ENCODE data around the gene LRRC4B. TPM values are rescaled to one million over a fixed set of nuclear protein-coding genes. Genes with fewer than 3 reads are reported as not detected.
"Not testable (repeated sequence)": the region's sequence is repeated elsewhere in the genome, so short reads cannot be mapped to it uniquely, and the experiment has no call there.

The LRRC4B gene
- total RNA-seq, 4 donors from 2014 or later = 0.24 to 1.0 (median 0.81) TPM

- TF ChIP-seq POLR2A (IDR thresholded peaks at IDR 0.05) (no peak), POLR2AphosphoS5 (IDR thresholded peaks at IDR 0.05) (no peak), CTCF (IDR thresholded peaks at IDR 0.05) (no peak)
- no peak for DNase-seq (ENCODE audit: low spot score in 2 of 2)
- no peaks in the 10 kb centered on the region for H3K36me3 ChIP-seq
- WGBS = 46% methylated on average over 3 of the region's 3 CpGs
- no peak overlapping the region for H3K27ac ChIP-seq
- H3K9me3 ChIP-seq = no peaks in the 10 kb centered on the region
- H3K27me3 ChIP-seq = peaks cover 9% of the 10 kb centered on the region
- no peak overlapping the region for H3K4me3 ChIP-seq
- H3K4me1 ChIP-seq = no peaks in the 10 kb centered on the region
Observed at GRCh38 chr19:50590191-50590590, 22.0 kb upstream of the LRRC4B start.

GRCh38 chr19:50581795-50582660 lies 13.8 kb upstream of the LRRC4B start:
- H3K27me3 ChIP-seq; H3K27ac ChIP-seq; H3K4me3 ChIP-seq; H3K36me3 ChIP-seq; DNase-seq (ENCODE audit: low spot score in 2 of 2); H3K4me1 ChIP-seq; H3K9me3 ChIP-seq: not testable (repeated sequence)
- WGBS = 79% methylated on average over 24 of the region's 24 CpGs

GRCh38 chr19:50580970-50581634 lies 12.9 kb upstream of the LRRC4B start:
- WGBS = 78% methylated on average over 13 of the region's 13 CpGs
- Histone ChIP-seq H3K36me3 (no peaks in the 10 kb centered on the region), H3K4me1 (no peaks in the 10 kb centered on the region), H3K27ac (no peak overlapping the region), H3K27me3 (peaks cover 9% of the 10 kb centered on the region), H3K4me3 (no peak overlapping the region), H3K9me3 (no peaks in the 10 kb centered on the region)
- DNase-seq (ENCODE audit: low spot score in 2 of 2) = no peak
- no peak for TF ChIP-seq CTCF (IDR thresholded peaks at IDR 0.05)

- H3K4me1 ChIP-seq = no peaks in the 10 kb centered on the region
- H3K9me3 ChIP-seq = no peaks in the 10 kb centered on the region
- H3K4me3 ChIP-seq = no peak overlapping the region
- H3K27ac ChIP-seq = no peak overlapping the region
- TF ChIP-seq POLR2AphosphoS5 (IDR thresholded peaks at IDR 0.05) (no peak), POLR2A (IDR thresholded peaks at IDR 0.05) (no peak), EP300 (IDR thresholded peaks at IDR 0.05) (no peak), CTCF (IDR thresholded peaks at IDR 0.05) (no peak)
- WGBS = 94% methylated on average over 6 of the region's 6 CpGs
- peaks cover 6% of the 10 kb centered on the region for H3K27me3 ChIP-seq
- no peak for DNase-seq (ENCODE audit: low spot score in 2 of 2)
- no peaks in the 10 kb centered on the region for H3K36me3 ChIP-seq
Observed at GRCh38 chr19:50580240-50580639, 12.0 kb upstream of the LRRC4B start.

- H3K9me3 ChIP-seq; H3K4me1 ChIP-seq; DNase-seq (ENCODE audit: low spot score in 2 of 2); H3K27ac ChIP-seq; H3K36me3 ChIP-seq; H3K4me3 ChIP-seq: not testable (repeated sequence)
- 92% methylated on average over 3 of the region's 3 CpGs for WGBS
- peaks cover 18% of the 10 kb centered on the region for H3K27me3 ChIP-seq
Observed at GRCh38 chr19:50576769-50577168, 8.5 kb upstream of the LRRC4B start.

GRCh38 chr19:50573741-50574461 lies 5.7 kb upstream of the LRRC4B start:
- Histone ChIP-seq H3K9me3 (no peaks in the 10 kb centered on the region), H3K4me1 (no peaks in the 10 kb centered on the region), H3K4me3 (no peak overlapping the region), H3K27ac (no peak overlapping the region), H3K27me3 (peaks cover 38% of the 10 kb centered on the region), H3K36me3 (no peaks in the 10 kb centered on the region)
- WGBS = 67% methylated on average over 13 of the region's 13 CpGs
- no peak for DNase-seq (ENCODE audit: low spot score in 2 of 2)
- no peak for TF ChIP-seq POLR2AphosphoS5 (IDR thresholded peaks at IDR 0.05)
- no peak for TF ChIP-seq EP300 (IDR thresholded peaks at IDR 0.05)
- no peak for TF ChIP-seq POLR2A (IDR thresholded peaks at IDR 0.05)
- TF ChIP-seq CTCF (IDR thresholded peaks at IDR 0.05) = no peak
